ENCODE results near the gene TREH. TPM values are rescaled to one million over a fixed set of nuclear protein-coding genes. Genes with fewer than 3 reads are reported as not detected.

TREH gene
- total and polyA plus RNA-seq, 12 donors, result 0.11 to 4.8 (median 0.83) TPM; not detected in 9

GRCh38 chr11:118631142-118631909, 48.1 kb downstream of the TREH start:
- 93 to 95% methylated on average over 14 of the region's 14 CpGs for WGBS, 2 donors
- TF ChIP-seq, protein P1, sequence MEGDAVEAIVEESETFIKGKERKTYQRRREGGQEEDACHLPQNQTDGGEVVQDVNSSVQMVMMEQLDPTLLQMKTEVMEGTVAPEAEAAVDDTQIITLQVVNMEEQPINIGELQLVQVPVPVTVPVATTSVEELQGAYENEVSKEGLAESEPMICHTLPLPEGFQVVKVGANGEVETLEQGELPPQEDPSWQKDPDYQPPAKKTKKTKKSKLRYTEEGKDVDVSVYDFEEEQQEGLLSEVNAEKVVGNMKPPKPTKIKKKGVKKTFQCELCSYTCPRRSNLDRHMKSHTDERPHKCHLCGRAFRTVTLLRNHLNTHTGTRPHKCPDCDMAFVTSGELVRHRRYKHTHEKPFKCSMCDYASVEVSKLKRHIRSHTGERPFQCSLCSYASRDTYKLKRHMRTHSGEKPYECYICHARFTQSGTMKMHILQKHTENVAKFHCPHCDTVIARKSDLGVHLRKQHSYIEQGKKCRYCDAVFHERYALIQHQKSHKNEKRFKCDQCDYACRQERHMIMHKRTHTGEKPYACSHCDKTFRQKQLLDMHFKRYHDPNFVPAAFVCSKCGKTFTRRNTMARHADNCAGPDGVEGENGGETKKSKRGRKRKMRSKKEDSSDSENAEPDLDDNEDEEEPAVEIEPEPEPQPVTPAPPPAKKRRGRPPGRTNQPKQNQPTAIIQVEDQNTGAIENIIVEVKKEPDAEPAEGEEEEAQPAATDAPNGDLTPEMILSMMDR (IDR thresholded peaks at IDR 0.05), result no peak
- H3K27ac ChIP-seq, result peak overlapping the region in 3 of 10 donors; percentile 12 to 30 (median 22)
- H3K4me3 ChIP-seq, result no peak overlapping the region
- peaks cover 10 to 100% (median 68%) of the 10 kb centered on the region in 9 donors for H3K36me3 ChIP-seq
- peaks cover 44 to 98% (median 78%) of the 10 kb centered on the region in 9 donors for H3K4me1 ChIP-seq
- DNase-seq (no peak), ATAC-seq (no peak)
- H3K9me3 ChIP-seq, result no peaks in the 10 kb centered on the region
- intact Hi-C loops (cut with DNase I), result no loop called here
- no peaks in the 10 kb centered on the region for H3K27me3 ChIP-seq

DNA sequence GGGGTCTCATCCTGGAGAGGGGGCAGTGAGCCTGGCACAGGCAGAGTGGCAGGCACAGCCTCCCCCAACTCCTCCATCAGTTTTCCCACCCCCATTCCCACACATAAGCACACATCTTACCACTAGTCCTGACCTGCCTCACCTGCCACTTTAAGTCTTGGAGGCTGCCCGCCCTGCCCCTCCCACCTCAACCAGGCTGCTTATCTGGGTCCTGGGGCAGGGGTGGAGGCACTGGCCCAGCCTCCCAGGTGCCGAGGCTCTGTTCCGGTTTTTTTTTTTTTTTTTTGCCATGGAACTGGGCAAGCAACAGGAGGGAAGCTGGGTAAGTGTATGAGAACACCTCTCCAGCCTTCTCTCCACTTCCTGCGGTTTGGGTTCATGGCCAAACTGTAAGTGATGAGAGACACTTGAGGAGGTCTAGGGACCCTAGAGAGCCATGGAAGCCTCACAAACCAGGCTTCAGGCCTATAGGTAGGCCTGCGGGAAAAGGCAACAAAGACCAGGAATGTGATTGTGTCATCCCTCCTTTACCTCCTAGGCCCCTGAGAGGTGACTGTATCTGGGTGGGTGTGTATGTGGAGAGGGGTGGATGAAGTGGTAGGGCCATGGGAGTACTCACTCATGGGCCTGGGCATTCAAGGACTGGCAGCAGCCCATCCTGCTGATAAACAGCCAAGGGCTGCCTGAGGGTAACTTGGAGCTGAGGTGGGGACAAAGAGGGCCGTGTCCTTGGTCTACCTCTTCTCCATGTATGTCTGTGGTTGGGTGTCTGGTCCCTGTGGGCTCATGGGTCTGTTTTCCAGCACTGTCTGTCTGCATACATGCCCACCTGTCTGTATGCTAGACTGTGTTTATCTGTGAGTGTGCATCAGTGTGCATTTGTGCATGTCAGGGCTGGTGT, 49.4 kb downstream of the TREH start:
- H3K9me3 ChIP-seq, result no peaks in the 10 kb centered on the region
- peaks cover 38 to 99% (median 76%) of the 10 kb centered on the region in 9 donors for H3K4me1 ChIP-seq
- no peak overlapping the region for H3K4me3 ChIP-seq
- TF ChIP-seq, protein P1 (IDR thresholded peaks at IDR 0.05), result no peak
- H3K27me3 ChIP-seq, result no peaks in the 10 kb centered on the region
- WGBS, 2 donors, result 68 to 70% methylated on average over 6 of the region's 6 CpGs
- peaks cover 10 to 100% (median 73%) of the 10 kb centered on the region in 9 donors for H3K36me3 ChIP-seq
- peak overlapping the region in 5 of 10 donors; percentile 26 to 82 (median 30) for H3K27ac ChIP-seq
- ATAC-seq (peak in 4 of 8 donors; percentile 5 to 12 (median 6)), DNase-seq (no peak)
- intact Hi-C loops (cut with DNase I), result no loop called here

- Histone ChIP-seq H3K27me3 (no peaks in the 10 kb centered on the region), H3K36me3 (peaks cover 10 to 100% (median 78%) of the 10 kb centered on the region in 9 donors), H3K4me3 (no peak overlapping the region), H3K27ac (peak overlapping the region in 7 of 10 donors; percentile 48 to 82 (median 64)), H3K4me1 (peaks cover 30 to 99% (median 66%) of the 10 kb centered on the region in 9 donors), H3K9me3 (no peaks in the 10 kb centered on the region)
- intact Hi-C loops (cut with DNase I), result no loop called here
- TF ChIP-seq, protein P1 (IDR thresholded peaks at IDR 0.05), result no peak
- DNase-seq (no peak), ATAC-seq (no peak)
- 54 to 56% methylated on average over 5 of the region's 5 CpGs for WGBS, 2 donors
Measured at GRCh38 chr11:118628861-118629549, 50.4 kb downstream of the TREH start.

- peaks cover 26 to 99% (median 61%) of the 10 kb centered on the region in 9 donors for H3K4me1 ChIP-seq
- WGBS, 2 donors, result 59 to 65% methylated on average over 13 of the region's 13 CpGs
Measured at GRCh38 chr11:118628432-118628831, 51.0 kb downstream of the TREH start.

More at GRCh38 chr11:118628432-118628831, 51.0 kb downstream of the TREH start:
- Histone ChIP-seq H3K36me3 (peaks cover 10 to 99% (median 78%) of the 10 kb centered on the region in 9 donors), H3K27me3 (no peaks in the 10 kb centered on the region), H3K9me3 (no peaks in the 10 kb centered on the region), H3K4me3 (no peak overlapping the region), H3K27ac (peak overlapping the region in 9 of 10 donors; percentile 22 to 82 (median 63))
- peak; percentile 14 to 78 (median 54) for ATAC-seq
- DNase-seq, result peak; percentile 52 to 77
- TF ChIP-seq, protein P1 (IDR thresholded peaks at IDR 0.05), result no peak
- intact Hi-C loops (cut with DNase I), result no loop called here
